Measurements from ENCODE around the gene ABCC6.

Gene ABCC6

DNA sequence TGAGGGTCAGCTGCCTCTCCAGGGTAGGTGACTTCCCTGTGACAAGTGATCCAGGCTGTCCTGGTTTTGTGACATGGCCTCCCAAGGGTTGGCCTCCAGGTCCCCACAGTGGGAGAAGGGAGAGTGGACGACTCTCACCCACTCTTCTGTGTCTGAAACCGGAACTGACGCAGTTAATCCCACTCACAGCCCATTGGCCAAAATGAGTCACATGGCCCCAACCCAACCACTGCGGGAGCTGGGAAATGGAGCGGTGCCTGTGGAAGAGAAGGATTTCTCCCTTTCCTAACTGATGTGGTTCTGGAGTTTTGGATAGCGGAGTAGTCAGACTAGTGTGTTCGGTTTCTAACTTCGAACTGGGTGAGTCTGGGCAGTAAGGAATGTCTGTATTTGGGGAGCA lies 79.4 kb downstream of the ABCC6 start:
- DNase-seq (ENCODE audit: low read depth in 2 of 2, low spot score in 1 of 2), result no peak

- no peak for DNase-seq (ENCODE audit: low read depth in 2 of 2, low spot score in 1 of 2)
These were observed 80.1 kb downstream of the ABCC6 start for GRCh38 chr16:16143038-16143763.

DNA sequence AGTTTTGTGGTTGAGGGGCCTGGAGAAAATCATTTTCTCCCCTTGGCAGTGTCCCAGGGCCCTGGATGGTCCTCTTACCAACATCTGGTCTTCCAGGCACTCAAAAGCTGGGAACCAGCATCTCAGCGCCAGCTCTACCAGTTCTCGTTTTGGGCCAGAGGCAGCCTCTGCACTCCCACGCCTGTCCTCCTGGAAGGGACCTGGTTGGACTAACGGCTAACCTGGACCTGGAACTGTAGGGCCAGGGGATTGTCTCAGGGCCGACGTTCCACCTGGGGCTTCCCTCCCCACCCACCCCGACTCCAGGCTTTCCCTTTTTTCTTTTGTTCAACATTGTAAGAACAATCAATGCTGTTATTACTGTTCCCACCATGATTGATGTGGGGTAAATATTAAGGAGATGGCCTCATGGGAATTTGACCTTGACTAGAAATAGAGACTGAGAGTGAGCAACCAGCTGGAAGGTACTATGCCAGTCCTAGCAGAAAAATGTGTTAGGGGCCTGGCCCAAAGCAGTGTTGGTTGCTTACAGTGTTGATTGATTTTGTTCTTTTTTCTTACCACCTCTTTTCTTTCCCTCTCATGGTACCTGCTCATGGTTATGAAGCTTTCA lies 81.4 kb downstream of the ABCC6 start:
- DNase-seq (ENCODE audit: low read depth in 2 of 2, low spot score in 1 of 2), result no peak

DNA sequence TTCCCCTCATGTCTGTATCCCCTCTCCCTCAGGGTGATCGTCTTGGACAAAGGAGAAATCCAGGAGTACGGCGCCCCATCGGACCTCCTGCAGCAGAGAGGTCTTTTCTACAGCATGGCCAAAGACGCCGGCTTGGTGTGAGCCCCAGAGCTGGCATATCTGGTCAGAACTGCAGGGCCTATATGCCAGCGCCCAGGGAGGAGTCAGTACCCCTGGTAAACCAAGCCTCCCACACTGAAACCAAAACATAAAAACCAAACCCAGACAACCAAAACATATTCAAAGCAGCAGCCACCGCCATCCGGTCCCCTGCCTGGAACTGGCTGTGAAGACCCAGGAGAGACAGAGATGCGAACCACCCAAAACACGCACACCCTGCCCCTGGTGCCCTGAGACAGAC lies 82.2 kb downstream of the ABCC6 start:
- no peak for DNase-seq (ENCODE audit: low read depth in 2 of 2, low spot score in 1 of 2)

DNA sequence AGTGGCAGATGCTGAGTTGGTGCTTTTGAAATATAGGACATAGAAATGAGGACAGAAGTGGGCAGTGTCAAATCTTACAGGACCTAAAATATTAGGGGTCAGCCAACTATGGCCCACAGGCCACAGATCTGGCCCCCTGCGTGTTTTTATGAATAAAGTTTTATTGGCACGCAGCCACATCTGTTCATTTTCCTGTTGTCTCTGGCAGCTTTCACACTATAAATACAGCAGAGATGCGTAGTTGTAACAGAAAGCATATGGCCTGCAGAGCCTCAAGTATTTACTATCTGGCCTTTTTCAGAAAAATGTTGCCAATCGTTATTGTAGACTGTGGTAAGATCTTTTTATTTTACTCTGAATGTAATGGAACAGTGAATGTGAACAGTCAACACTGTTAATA lies 82.8 kb downstream of the ABCC6 start:
- DNase-seq (ENCODE audit: low read depth in 2 of 2, low spot score in 1 of 2), result no peak

DNA sequence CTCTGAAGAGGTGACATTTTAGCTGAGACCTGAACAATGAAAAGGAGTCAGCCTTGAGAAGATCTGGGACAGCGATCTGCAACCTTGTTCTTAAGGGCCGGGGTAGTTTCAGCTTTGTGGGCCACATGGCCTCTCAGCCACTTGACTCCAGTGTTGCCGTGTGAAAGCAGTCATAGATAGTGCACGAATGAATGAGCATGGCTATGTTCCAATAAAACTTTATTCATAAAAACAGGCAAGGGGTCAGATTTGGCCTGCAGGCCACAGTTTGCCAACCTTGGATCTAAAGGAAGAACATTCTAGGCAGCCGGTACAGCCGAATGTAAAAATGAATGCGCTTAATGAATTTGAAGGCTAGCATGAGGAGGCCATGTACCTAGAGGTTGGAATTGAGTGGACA lies 83.5 kb downstream of the ABCC6 start:
- DNase-seq (ENCODE audit: low read depth in 2 of 2, low spot score in 1 of 2), result no peak

GRCh38 chr16:16139061-16139460 lies 84.2 kb downstream of the ABCC6 start:
- DNase-seq (ENCODE audit: low read depth in 2 of 2, low spot score in 1 of 2), result no peak

DNA sequence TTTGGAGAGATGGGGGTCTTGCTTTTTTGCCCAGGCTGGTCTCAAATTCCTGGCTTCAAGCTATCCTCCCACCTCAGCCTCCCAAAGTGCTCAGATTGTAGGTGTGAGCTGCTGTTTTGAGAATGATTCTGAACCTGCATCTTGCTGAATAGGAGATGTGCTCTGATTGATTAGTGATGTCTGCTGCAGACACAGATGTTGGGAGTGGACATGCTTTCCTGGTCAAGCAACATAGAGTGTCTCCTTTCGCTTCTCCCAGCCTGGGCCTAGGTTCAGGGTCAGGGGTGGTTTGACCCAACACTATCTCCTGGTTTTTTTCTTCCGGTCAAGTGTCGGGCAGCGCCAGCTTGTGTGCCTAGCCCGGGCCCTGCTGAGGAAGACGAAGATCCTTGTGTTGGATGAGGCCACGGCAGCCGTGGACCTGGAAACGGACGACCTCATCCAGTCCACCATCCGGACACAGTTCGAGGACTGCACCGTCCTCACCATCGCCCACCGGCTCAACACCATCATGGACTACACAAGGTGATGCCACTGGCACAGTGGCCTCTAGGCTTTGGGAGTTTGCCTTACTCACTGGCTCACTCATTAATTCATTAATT lies 85.2 kb downstream of the ABCC6 start:
- DNase-seq (ENCODE audit: low read depth in 2 of 2, low spot score in 1 of 2), result no peak

DNA sequence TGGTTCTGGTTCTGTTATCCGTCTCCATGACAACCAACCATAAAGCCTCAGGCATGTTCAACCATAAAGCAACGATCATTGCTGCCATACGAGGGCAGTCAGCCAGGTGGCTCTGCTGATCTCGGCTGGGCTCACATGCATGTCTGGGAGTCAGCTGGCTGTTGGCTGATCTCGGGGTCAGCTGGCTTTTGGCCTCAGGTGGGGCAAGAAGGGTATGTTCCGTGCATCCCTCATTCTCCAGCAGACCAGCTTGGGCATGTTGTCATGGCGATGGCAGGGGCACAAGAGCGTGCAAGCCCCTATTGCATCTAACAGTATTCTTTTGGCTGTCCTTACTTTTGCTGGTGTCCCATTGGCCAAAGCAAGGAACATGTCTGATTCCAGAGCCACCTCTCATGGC lies 86.2 kb downstream of the ABCC6 start:
- no peak for DNase-seq (ENCODE audit: low read depth in 2 of 2, low spot score in 1 of 2)

GRCh38 chr16:16136588-16136987 lies 86.7 kb downstream of the ABCC6 start:
- no peak for DNase-seq (ENCODE audit: low read depth in 2 of 2, low spot score in 1 of 2)

DNA sequence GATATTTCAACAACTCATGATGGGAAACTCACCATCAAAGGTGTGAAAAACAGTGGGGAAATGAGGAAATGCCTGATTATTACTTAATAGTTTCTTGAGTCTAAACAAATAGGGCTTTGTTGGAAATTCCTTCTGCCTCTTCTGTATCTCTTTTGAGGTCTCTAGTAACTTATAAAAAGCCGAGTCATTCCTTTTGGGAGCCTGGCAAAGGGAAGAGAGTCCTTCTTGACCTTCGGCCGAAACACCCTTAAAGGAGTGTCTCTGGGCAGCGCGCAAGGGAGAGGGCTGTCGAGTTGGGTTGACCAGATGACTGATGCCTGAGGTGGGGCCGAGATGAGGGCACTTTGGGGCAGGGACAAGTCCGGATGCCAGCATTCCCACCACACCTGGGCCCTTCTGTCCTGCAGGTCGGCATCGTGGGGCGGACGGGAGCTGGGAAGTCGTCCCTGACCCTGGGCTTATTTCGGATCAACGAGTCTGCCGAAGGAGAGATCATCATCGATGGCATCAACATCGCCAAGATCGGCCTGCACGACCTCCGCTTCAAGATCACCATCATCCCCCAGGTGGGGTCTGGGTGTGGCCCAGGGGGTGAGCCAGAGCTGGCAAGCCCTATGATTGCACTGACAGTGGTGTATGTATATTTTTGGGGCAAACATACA lies 89.2 kb downstream of the ABCC6 start:
- DNase-seq (ENCODE audit: low read depth in 2 of 2, low spot score in 1 of 2), result no peak

- DNase-seq (ENCODE audit: low read depth in 2 of 2, low spot score in 1 of 2), result no peak
These were observed 91.6 kb downstream of the ABCC6 start for GRCh38 chr16:16131659-16132058.

- DNase-seq (ENCODE audit: low read depth in 2 of 2, low spot score in 1 of 2), result no peak
These were observed 92.1 kb downstream of the ABCC6 start for GRCh38 chr16:16131204-16131603.

DNA sequence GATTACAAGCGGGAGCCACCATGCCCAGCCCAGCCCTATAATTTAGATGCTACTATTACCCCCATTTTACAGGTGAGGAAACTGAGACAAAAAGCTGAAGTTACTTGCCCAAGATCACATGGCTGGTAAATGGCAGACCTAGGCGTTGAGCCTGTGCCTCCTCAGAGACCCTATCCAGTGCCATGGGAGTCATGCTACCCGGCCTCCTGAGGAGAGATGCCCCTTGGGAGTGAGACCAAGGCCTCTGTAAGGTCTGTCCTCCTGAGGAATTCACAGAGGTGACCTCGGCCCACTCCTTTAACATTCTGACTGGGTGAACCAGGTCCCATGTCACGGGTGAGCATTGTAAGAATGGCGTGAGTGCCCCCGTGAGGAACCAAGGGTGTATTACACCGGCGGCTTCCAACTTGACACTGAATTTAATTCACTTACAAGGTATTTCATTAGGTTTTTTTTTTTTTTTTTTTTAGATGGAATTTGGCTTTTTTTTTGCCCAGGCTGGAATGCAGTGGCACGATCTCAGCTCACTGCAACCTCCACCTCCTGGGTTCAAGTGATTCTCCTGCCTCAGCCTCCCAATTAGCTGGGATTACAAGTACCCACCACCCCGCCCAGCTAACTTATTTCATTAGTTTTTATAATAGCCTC lies 95.7 kb downstream of the ABCC6 start:
- peak; percentile 27 to 39 for DNase-seq (ENCODE audit: low read depth in 2 of 2, low spot score in 1 of 2)

DNA sequence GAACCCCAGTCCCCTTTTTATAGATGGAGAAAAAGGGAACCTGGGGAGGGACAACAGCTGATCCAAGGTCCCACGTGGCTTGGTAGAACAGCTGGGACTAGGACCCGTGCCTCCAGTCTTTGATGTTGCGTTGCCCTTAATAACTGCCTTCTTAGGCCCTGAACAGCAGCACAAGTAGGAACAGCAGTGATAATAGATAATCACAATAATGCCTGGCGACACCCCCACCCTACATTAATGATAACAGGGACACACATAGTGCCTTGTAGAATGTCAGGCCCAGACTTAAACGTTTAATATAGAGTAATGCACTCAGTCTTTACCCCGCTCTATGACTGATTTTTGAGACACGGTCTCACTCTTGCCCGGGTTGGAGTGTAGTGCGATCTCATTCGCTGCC lies 96.4 kb downstream of the ABCC6 start:
- DNase-seq (ENCODE audit: low read depth in 2 of 2, low spot score in 1 of 2), result no peak

GRCh38 chr16:16124974-16125373 lies 98.3 kb downstream of the ABCC6 start:
- no peak for DNase-seq (ENCODE audit: low read depth in 2 of 2, low spot score in 1 of 2)

DNA sequence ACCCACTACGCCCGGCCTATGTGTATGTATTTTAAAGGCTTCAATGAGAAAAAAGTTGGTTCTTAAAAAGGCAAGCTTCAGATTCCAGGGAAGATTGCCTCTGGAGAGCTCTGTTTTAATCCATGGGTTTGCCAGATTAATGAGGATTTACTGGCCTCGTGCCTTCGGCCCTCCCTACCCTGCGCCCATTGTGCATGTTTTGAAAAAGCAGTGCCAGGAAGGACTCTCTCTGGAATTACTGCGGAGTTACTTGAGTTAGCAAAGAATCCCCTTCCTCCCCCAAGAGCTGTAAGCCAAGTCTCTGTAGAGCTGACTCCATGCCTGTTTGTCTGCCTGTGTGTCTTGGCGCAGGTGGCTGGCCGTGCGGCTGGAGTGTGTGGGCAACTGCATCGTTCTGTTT lies 98.9 kb downstream of the ABCC6 start:
- DNase-seq (ENCODE audit: low read depth in 2 of 2, low spot score in 1 of 2), result no peak

DNA sequence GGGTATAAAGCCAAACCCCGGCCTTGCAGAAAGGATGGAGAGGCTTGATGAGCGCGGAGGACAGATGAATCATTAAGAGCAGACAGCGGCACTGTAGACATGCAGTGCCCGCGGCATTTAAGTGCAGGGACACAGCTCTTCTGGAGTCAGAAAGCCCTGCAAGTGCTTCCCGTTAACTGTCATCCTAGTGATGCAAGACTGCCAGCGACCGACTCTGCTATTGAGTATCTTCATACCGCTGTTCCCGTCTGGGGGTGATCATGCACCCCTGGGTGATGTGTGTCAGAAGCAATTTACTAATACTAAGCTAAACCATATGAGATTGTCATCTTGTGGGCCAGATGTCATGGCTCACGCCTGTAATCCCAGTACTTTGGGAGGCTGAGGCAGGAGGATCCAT lies 101.0 kb downstream of the ABCC6 start:
- no peak for DNase-seq (ENCODE audit: low read depth in 2 of 2, low spot score in 1 of 2)

DNA sequence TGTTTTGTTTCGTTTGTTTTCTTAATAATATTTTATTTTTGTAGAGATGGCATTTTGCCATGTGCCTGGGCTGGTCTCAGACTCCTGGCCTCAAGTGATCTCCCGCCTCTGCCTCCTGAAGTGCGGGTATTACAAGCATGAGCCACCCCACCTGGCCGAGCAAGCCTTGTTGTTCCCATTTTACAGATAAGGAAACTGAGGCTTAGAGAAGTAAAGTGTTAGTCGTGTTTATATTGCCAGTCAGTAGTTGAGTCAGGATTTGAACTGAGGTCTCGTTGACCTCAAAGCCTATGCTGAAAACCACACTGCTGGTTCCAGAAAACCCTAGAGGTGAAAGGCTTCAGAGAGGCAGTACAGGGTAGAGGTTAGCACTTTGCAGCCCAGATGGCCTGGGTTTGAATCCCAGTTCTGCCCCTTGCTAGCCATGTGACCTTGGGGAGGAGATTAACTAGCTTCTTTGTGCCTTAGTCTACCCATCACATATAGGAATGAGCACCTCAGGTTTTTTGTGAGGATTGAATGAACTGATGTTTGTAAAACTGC lies 102.0 kb downstream of the ABCC6 start:
- DNase-seq (ENCODE audit: low read depth in 2 of 2, low spot score in 1 of 2), result no peak

GRCh38 chr16:16120382-16121184 lies 102.7 kb downstream of the ABCC6 start:
- DNase-seq (ENCODE audit: low read depth in 2 of 2, low spot score in 1 of 2), result no peak

GRCh38 chr16:16120044-16120381 lies 103.3 kb downstream of the ABCC6 start:
- no peak for DNase-seq (ENCODE audit: low read depth in 2 of 2, low spot score in 1 of 2)
